GM19023 (cell line): ENCODE data around the gene AMPD1.

ENCODE experiments used
- ATAC-seq: cut with Tn5 transposase; IDR thresholded peaks from one replicate; pipeline ENCODE4 v1.9.1; 2021; ENCODE audit warnings: mild to moderate bottlenecking, moderate library complexity; ENCODE audit not compliant: unreplicated experiment

Gene AMPD1

DNA sequence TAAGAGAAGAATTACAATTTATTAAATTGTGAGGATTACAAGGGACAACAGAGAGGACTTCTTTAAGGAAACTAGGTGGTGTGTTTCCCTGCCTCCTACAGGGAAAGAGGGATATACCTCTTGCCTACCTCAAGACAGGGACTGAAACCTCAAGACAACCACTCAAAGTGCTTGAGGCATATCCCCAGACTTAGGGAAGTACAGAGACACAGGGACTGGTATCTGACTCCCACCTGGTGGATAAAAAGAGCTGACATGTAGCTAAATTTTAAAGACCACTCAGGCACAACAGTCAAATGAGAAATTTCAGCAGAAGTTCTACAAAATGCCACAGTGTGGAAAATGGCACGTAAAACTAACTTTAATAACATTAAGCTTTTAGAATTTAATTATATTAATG is 46.8 kb downstream of the AMPD1 start:
- no peak for ATAC-seq

DNA sequence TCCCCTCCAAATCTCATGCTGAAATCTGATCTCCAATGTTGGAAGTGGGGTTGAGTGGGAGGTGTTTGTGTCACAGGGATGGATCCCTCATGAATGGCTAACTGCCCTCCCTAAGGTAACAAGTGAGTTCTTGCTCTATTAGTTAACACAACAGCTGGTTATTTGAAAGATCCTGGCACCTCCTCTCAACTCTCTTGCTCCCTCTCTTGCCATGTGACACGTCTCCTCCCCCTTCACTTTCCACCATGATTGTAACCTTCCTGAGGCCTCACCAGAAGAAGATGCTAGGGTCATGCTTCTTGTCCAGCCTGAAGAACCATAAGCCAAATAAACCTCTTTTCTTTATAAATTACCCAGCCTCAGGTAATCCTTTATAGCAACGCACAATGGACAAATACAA is 54.0 kb downstream of the AMPD1 start:
- ATAC-seq: no peak

DNA sequence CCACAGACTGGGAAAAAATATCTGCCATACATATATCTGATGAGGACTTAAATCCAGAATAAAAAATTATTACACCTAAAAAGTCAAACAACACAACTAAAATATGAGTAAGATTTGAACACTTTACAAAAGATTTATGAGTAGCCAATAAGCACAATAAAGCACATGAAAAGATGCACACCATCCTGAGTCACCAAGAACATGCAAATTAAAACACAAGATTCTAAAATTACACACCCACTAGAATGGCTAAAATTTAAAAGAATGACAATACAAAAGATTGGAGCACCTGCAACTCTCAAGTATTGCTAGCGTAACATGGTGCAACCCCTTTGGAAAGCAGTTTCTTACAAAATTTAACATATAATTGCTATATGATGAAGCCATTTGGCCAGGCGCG is 56.4 kb downstream of the AMPD1 start:
- no peak for ATAC-seq

DNA sequence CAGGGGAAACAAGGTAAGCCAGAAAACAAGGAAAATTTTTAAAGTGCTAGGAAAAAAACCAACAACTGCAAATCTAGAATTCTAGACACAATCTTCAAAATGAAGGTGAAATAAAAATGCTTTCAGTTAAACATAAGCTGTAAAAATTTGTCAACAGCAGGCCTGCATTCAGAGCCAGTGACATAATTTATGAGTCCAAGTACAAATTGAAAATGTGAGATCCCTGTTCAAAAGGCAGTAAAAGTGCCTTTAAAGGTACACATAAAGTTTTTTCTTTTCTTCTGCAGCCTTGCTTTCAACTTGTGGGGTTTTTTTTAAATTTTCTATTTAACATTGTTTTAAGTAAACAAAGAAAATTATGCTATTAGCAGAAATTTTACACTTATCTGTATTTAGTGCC is 62.9 kb downstream of the AMPD1 start:
- ATAC-seq: no peak

DNA sequence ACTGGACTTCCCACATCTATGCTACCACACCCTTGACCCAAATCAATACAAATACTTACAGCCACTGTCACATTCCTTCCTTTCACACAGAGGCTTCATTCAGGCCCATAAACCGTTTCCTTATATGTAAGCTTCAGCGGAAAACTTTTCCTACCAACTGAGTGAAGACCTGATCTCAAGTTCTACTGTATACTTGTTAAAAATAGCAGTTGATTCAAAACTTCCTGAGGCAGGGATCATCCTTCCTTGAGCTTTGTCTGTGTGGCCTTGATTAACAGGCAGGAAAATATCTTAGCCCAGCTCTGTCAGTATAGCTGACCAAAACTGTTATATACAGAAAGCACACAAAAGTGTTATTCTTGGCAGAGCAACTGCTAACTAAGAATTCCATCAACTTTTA is 68.2 kb downstream of the AMPD1 start:
- ATAC-seq: no peak

DNA sequence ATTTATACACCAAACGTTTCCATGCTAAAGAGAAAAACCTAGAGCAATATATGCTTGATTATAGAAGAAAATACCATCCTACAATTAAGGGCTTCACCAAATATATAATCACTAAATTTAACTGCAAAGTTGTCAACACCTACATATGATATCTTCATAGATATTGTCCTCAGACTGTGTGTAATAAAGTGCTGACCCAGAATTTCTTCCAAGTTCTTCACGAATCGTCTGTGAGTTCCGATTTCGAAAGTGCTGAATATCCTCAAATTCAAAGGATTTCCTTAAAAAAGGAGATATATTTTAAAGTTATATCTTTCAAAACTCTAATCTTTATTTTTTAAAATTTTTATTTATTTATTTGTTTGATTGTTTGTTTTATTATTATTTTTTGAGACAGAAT is 72.0 kb downstream of the AMPD1 start:
- ATAC-seq: no peak
